ENCODE results near the gene LCOR.
A peak's percentile ranks its signal among the peaks of the same experiment; 100 is the strongest.

LCOR gene

GRCh38 chr10:97037365-97038361 is 205.6 kb downstream of the LCOR start:
- DNase-seq, result peak; percentile 93

DNA sequence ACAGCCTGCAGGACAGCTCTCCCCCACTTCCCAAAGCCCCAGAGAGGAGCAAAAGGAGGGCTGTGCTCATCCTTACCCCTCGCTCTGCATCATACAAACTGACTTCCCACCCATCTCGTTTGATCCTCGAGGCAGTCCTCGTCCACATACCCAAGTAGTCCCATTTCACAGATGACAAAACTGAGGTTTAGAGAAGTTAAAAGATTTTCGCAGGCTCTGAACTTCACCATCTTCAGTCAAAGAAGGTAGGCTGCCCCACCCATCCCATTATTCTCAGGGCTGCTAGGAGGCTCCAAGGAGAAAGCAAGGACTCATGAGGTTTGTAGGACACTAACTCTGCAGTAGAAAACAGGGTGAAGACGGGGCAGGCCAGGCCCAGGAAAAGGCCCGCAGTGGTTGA is 206.6 kb downstream of the LCOR start:
- no peak for DNase-seq

- no peak for DNase-seq
These were observed 207.6 kb downstream of the LCOR start for GRCh38 chr10:97039538-97040247.

- DNase-seq, result no peak
These were observed 208.1 kb downstream of the LCOR start for GRCh38 chr10:97040248-97040584.

GRCh38 chr10:97040706-97041105 is 208.6 kb downstream of the LCOR start:
- DNase-seq, result no peak

DNA sequence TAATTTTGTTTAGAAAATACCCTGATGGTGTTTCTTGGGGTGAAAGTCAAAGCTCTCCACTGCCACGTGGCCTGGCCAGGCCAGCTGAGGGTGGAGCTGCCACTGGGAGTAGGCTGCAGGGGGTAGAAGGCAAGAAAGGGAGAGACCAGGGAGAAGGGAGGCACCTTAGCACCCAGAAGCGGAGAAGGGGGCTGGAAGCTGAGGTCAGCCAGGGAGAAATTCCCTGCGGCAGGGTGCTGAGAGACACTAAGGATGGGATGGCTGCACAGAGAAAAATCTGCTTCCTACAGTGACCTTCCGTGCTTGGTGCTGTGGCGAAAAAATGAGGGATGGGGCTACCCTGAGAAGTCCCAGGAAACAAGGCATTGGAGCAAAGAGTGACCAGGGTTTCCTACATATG is 210.0 kb downstream of the LCOR start:
- DNase-seq, result no peak

DNA sequence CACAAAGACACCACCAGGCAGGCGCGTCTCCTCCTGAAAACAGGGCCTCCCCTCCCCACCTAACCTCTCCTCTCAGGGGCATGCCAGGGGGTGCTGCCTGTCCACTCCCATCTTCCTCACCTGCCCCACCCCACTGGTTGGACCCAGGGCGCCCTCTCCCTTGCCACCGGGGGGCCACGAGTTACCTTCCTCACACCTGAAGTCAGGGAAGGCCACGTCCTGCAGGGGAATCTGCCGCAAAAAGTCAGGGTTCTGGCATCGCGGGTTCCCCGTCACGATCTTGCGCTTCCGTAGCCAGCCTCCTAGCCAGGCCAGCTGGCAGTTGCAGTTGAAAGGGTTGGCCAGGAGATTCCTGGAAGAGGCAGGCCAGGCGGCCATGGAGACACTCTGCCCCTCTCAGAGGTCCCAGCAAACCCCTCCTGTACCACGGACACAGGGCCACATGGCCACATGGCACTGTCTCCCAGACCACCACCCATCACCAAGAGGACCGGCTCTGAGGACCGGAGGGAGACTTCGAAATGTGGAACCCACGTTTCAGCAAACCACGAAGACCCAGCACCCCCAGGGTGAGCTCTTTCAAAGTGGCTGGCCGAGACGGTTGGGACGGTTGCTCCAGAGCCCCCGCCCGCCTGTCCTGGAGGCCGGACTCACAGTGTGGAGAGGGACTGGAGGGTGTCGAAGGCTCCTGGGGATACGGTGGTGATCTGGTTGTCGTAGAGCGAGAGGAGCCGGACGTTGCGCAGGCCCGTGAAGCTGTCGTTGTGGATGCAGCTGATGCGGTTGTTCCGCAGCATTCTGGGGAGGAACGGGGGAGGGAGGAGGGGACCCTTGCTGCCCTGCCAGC is 210.8 kb downstream of the LCOR start:
- no peak for DNase-seq

- no peak for DNase-seq
These were observed 211.4 kb downstream of the LCOR start for GRCh38 chr10:97043563-97043855.
